ENCODE results near the gene CDKN3.
"Not testable (repeated sequence)": the region's sequence is repeated elsewhere in the genome, so short reads cannot be mapped to it uniquely, and the experiment has no call there.

CDKN3 gene

GRCh38 chr14:54420478-54421142, 23.8 kb downstream of the CDKN3 start:
- no peak overlapping the region for H3K4me3 ChIP-seq (ENCODE audit: low read depth, low read length)

- no peak overlapping the region for H3K4me3 ChIP-seq (ENCODE audit: low read depth, low read length)
Measured at GRCh38 chr14:54423991-54424390, 27.2 kb downstream of the CDKN3 start.

- H3K4me3 ChIP-seq (ENCODE audit: low read depth, low read length): no peak overlapping the region
Measured at GRCh38 chr14:54424479-54424901, 27.7 kb downstream of the CDKN3 start.

GRCh38 chr14:54425068-54425467, 28.3 kb downstream of the CDKN3 start:
- H3K4me3 ChIP-seq (ENCODE audit: low read depth, low read length): no peak overlapping the region

- H3K4me3 ChIP-seq (ENCODE audit: low read depth, low read length): no peak overlapping the region
Measured at GRCh38 chr14:54425537-54426274, 28.9 kb downstream of the CDKN3 start.

- no peak overlapping the region for H3K4me3 ChIP-seq (ENCODE audit: low read depth, low read length)
Measured at GRCh38 chr14:54427871-54428270, 31.1 kb downstream of the CDKN3 start.

GRCh38 chr14:54428527-54428926, 31.7 kb downstream of the CDKN3 start:
- no peak overlapping the region for H3K4me3 ChIP-seq (ENCODE audit: low read depth, low read length)

GRCh38 chr14:54435500-54435981, 38.7 kb downstream of the CDKN3 start:
- H3K4me3 ChIP-seq (ENCODE audit: low read depth, low read length): no peak overlapping the region

GRCh38 chr14:54437954-54438353, 41.1 kb downstream of the CDKN3 start:
- H3K4me3 ChIP-seq (ENCODE audit: low read depth, low read length): not testable (repeated sequence)

- H3K4me3 ChIP-seq (ENCODE audit: low read depth, low read length): no peak overlapping the region
Measured at GRCh38 chr14:54438703-54439102, 41.9 kb downstream of the CDKN3 start.

- H3K4me3 ChIP-seq (ENCODE audit: low read depth, low read length): peak overlapping the region; percentile 81
Measured at GRCh38 chr14:54440037-54440436, 43.2 kb downstream of the CDKN3 start.

GRCh38 chr14:54440476-54440872, 43.7 kb downstream of the CDKN3 start:
- peak overlapping the region; percentile 81 for H3K4me3 ChIP-seq (ENCODE audit: low read depth, low read length)

- H3K4me3 ChIP-seq (ENCODE audit: low read depth, low read length): peak within 1 kb of the TSS; percentile 81
Measured at GRCh38 chr14:54440873-54441868, 44.4 kb downstream of the CDKN3 start, which contains the start of gene CNIH1. CNIH1 (minus strand) TSS chr14:54441374; CDS start chr14:54441327, 47 bp downstream.

GRCh38 chr14:54442961-54443360, 46.2 kb downstream of the CDKN3 start:
- not testable (repeated sequence) for H3K4me3 ChIP-seq (ENCODE audit: low read depth, low read length)

- H3K4me3 ChIP-seq (ENCODE audit: low read depth, low read length): no peak overlapping the region
Measured at GRCh38 chr14:54443981-54444380, 47.2 kb downstream of the CDKN3 start.

- no peak overlapping the region for H3K4me3 ChIP-seq (ENCODE audit: low read depth, low read length)
Measured at GRCh38 chr14:54444681-54445080, 47.9 kb downstream of the CDKN3 start.

GRCh38 chr14:54446161-54446693, 49.4 kb downstream of the CDKN3 start:
- no peak overlapping the region for H3K4me3 ChIP-seq (ENCODE audit: low read depth, low read length)

GRCh38 chr14:54447231-54447692, 50.5 kb downstream of the CDKN3 start:
- H3K4me3 ChIP-seq (ENCODE audit: low read depth, low read length): no peak overlapping the region

GRCh38 chr14:54450535-54450934, 53.7 kb downstream of the CDKN3 start:
- H3K4me3 ChIP-seq (ENCODE audit: low read depth, low read length): no peak overlapping the region

GRCh38 chr14:54451121-54451601, 54.4 kb downstream of the CDKN3 start:
- no peak overlapping the region for H3K4me3 ChIP-seq (ENCODE audit: low read depth, low read length)

All from iPS-11a (cell line).